ENCODE data around the gene ITIH4.

- TF ChIP-seq CTCF (IDR thresholded peaks at IDR 0.05), result peak in 1 of 12 donors; percentile 10
- no peak for TF ChIP-seq POLR2A (IDR thresholded peaks at IDR 0.05)
These were observed 47.3 kb downstream of the ITIH4 start for GRCh38 chr3:52783211-52783555.

Measured in heart left ventricle (tissue), 13 donors.